Chondrocyte (in vitro differentiated cells): ENCODE measurements around the gene EPB41L3. TPM values are rescaled to one million over a fixed set of nuclear protein-coding genes. Genes with fewer than 3 reads are reported as not detected.

Source experiments
- DNase-seq: peaks from one replicate; pipeline ENCODE4 v3.0.0; 2021; ENCODE audit warnings: mixed read lengths, low spot score
- H3K27ac Mint-ChIP-seq: one replicate; pipeline ENCODE4 v1.8.0; 2021; ENCODE audit warnings: mild to moderate bottlenecking, moderate library complexity, mixed read lengths; ENCODE audit not compliant: unreplicated experiment
- H3K27me3 Mint-ChIP-seq: 2 replicates; pipeline ENCODE4 v1.8.0; 2021; ENCODE audit warnings: low read depth, mixed read lengths
- H3K36me3 Mint-ChIP-seq: 2 replicates; pipeline ENCODE4 v1.8.0; 2021; ENCODE audit warnings: low read depth, mixed read lengths
- H3K4me1 Mint-ChIP-seq: 2 replicates; pipeline ENCODE4 v1.8.0; 2021; ENCODE audit warnings: low read depth, mild to moderate bottlenecking, mixed read lengths
- H3K4me3 Mint-ChIP-seq: one replicate; pipeline ENCODE4 v1.8.0; 2021; ENCODE audit warnings: mild to moderate bottlenecking, moderate library complexity, mixed read lengths; ENCODE audit not compliant: unreplicated experiment
- H3K9me3 Mint-ChIP-seq: 2 replicates; pipeline ENCODE4 v1.8.0; 2021; ENCODE audit warnings: low read depth, mixed read lengths
- CTCF ChIP-seq: fragments of 200-600 bp; sonication (generic); IDR thresholded peaks from 2 replicates; pipeline ENCODE4 v1.5.0; 2021; ENCODE audit warnings: antibody characterized with exemption, mild to moderate bottlenecking, moderate library complexity
- total RNA-seq: library from RNA; stranded (reverse); gene quantifications from 3 replicates; pipeline ENCODE4 v1.2.1, GENCODE V29; 2021

EPB41L3 gene
- total RNA-seq, 1 donor from 2014 or later = 61.1 TPM

- Mint-ChIP-seq H3K9me3 (no peaks in the 10 kb centered on the region), H3K27ac (no peak overlapping the region), H3K4me3 (no peak overlapping the region), H3K36me3 (no peaks in the 10 kb centered on the region), H3K4me1 (no peaks in the 10 kb centered on the region), H3K27me3 (no peaks in the 10 kb centered on the region)
- no peak for TF ChIP-seq CTCF
- DNase-seq = no peak
Observed at GRCh38 chr18:5558851-5559250, 15.1 kb upstream of the EPB41L3 start.

- no peak overlapping the region for H3K4me3 Mint-ChIP-seq
- no peak for TF ChIP-seq CTCF
- DNase-seq = no peak
Observed at GRCh38 chr18:5556310-5556974, 12.6 kb upstream of the EPB41L3 start.

GRCh38 chr18:5554629-5555028 is 10.8 kb upstream of the EPB41L3 start:
- Mint-ChIP-seq H3K4me1 (no peaks in the 10 kb centered on the region), H3K27ac (no peak overlapping the region), H3K27me3 (no peaks in the 10 kb centered on the region), H3K9me3 (no peaks in the 10 kb centered on the region), H3K36me3 (no peaks in the 10 kb centered on the region), H3K4me3 (no peak overlapping the region)
- DNase-seq = no peak
- no peak for TF ChIP-seq CTCF

More at GRCh38 chr18:5556310-5556974, 12.6 kb upstream of the EPB41L3 start:
- H3K36me3 Mint-ChIP-seq = no peaks in the 10 kb centered on the region
- no peak overlapping the region for H3K27ac Mint-ChIP-seq
- no peaks in the 10 kb centered on the region for H3K27me3 Mint-ChIP-seq
- no peaks in the 10 kb centered on the region for H3K9me3 Mint-ChIP-seq
- H3K4me1 Mint-ChIP-seq = no peaks in the 10 kb centered on the region

GRCh38 chr18:5546660-5547059 is 2.9 kb upstream of the EPB41L3 start:
- Mint-ChIP-seq H3K9me3 (no peaks in the 10 kb centered on the region), H3K27me3 (peaks cover 2% of the 10 kb centered on the region), H3K4me1 (peaks cover 19% of the 10 kb centered on the region), H3K4me3 (no peak overlapping the region), H3K36me3 (no peaks in the 10 kb centered on the region), H3K27ac (no peak overlapping the region)
- TF ChIP-seq CTCF = peak; percentile 83
- DNase-seq = no peak

GRCh38 chr18:5543036-5543680 is 639 bp downstream of the EPB41L3 start:
- DNase-seq = no peak
- no peak for TF ChIP-seq CTCF
- Mint-ChIP-seq H3K4me1 (peaks cover 32% of the 10 kb centered on the region), H3K36me3 (no peaks in the 10 kb centered on the region), H3K27me3 (no peaks in the 10 kb centered on the region), H3K4me3 (peak overlapping the region; percentile 80), H3K9me3 (no peaks in the 10 kb centered on the region), H3K27ac (no peak overlapping the region)
